Naive B cell (primary cell): ENCODE measurements around the gene SEMA4D. TPM values are rescaled to one million over a fixed set of nuclear protein-coding genes. Genes with fewer than 3 reads are reported as not detected.
"Not testable (repeated sequence)": the region's sequence is repeated elsewhere in the genome, so short reads cannot be mapped to it uniquely, and the experiment has no call there.

Experiments
- ATAC-seq, 2 donors: fragments of 150-1000 bp; cut with Tn5 transposase; 2 replicates each; pipeline ENCODE4 v1.10.0; 2021; ENCODE audit warnings: low read depth in 2 of 2, mild to moderate bottlenecking in 2 of 2, moderate library complexity in 2 of 2
- DNase-seq: peaks from one replicate; pipeline ENCODE4 v3.0.0; 2022
- H3K27ac Mint-ChIP-seq, 6 donors: one replicate each; pipeline ENCODE4 v1.8.0; 2020 to 2022; ENCODE audit warnings: mild to moderate bottlenecking in 6 of 6, mixed read lengths in 6 of 6, moderate library complexity in 5 of 6, inconsistent platforms in 2 of 6
- H3K27me3 Mint-ChIP-seq, 3 donors: one replicate each; pipeline ENCODE4 v1.8.0; 2021 to 2022; ENCODE audit warnings: mixed read lengths in 3 of 3, mild to moderate bottlenecking in 1 of 3
- H3K36me3 Mint-ChIP-seq, 2 donors: one replicate each; pipeline ENCODE4 v1.8.0; 2020 to 2022; ENCODE audit warnings: mixed read lengths in 2 of 2, inconsistent platforms in 1 of 2, mild to moderate bottlenecking in 1 of 2
- H3K4me1 Mint-ChIP-seq, 3 donors: one replicate each; pipeline ENCODE4 v1.8.0; 2020 to 2022; ENCODE audit warnings: mixed read lengths in 3 of 3, inconsistent platforms in 1 of 3, mild to moderate bottlenecking in 1 of 3, moderate library complexity in 1 of 3
- H3K4me3 Mint-ChIP-seq, 8 donors: one replicate each; pipeline ENCODE4 v1.8.0; 2020 to 2022; ENCODE audit warnings: mild to moderate bottlenecking in 8 of 8, mixed read lengths in 8 of 8, moderate library complexity in 8 of 8, inconsistent platforms in 2 of 8
- H3K9me3 Mint-ChIP-seq, 7 donors: one replicate each; pipeline ENCODE4 v1.8.0; 2020 to 2022; ENCODE audit warnings: mixed read lengths in 7 of 7, mild to moderate bottlenecking in 5 of 7, inconsistent platforms in 2 of 7, moderate library complexity in 1 of 7
- polyA plus RNA-seq, 6 donors: library from polyadenylated mRNA; unstranded; fragments of 300-500 nt; fragmentation: Illumina TruSeq; gene quantifications; one replicate each; pipeline ENCODE4 v1.2.3, GENCODE V29; 2021; ENCODE audit warnings: low read depth in 6 of 6

SEMA4D gene
- polyA plus RNA-seq, 6 donors from 2014 or later, result 13.4 to 38.2 (median 21.5) TPM

DNA sequence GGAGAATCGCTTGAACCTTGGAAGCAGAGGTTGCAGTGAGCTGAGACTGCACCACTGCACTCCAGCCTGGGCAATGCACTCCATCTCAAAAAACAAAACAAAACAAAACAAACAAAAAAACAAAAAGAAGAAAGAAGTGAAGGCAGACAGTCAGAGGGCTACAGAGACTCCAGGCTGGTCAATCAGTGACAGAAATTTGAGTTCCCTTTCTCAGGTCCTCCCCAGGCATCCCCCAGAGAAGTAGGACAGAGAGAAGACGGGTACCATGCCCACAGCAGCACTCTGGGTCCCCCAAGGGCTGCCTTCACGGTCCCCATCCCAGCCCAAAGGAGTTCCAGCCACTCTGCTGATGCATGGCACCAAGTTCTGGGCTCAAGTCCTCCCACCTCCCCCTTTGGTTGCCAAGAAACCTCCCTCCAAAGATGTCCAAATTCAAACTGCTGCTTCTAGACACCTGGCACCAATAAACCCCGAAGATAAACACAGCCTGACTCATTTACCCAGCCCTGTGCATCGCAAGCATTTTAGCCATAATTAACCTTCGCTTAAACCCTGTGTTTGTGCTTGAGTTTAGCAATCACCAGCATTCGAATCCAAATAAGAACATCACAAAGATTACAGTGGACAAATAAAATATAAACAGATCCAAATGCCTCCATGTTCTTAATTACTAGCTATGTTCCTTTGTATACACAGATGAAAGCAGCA lies 24.0 kb downstream of the SEMA4D start:
- DNase-seq, result no peak
- Mint-ChIP-seq H3K36me3 (peaks cover 0 to 4% of the 10 kb centered on the region in 2 donors), H3K27ac (peak overlapping the region in 4 of 6 donors; percentile 31 to 65 (median 48)), H3K27me3 (no peaks in the 10 kb centered on the region), H3K4me1 (peaks cover 68 to 86% (median 73%) of the 10 kb centered on the region in 3 donors), H3K4me3 (no peak overlapping the region), H3K9me3 (no peaks in the 10 kb centered on the region)
- no peak for ATAC-seq

DNA sequence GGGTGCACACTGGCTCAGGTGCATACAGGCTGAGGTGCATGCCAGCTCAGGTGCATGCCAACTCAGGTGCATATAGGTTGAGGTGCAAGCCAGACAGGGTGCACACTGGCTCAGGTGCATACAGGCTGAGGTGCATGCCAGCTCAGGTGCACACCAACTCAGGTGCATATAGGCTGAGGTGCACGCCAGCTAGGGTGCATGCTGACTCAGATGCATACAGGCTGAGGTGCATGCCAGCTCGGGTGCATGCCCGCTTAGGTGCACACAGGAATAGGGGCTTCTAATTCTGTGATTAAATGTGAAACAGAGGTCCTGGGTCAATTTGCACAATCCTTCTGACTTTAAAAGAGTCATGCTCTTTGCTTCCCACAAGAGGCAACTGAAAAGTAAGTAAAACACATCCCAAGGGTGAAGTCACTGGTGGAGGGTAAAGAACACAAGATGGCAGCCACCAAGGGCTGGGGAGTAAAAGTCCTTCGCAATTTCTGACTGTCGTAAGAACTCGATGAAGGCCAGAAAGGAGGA lies 26.1 kb downstream of the SEMA4D start:
- peak overlapping the region in 2 of 6 donors; percentile 39 to 45 for H3K27ac Mint-ChIP-seq
- H3K9me3 Mint-ChIP-seq, H3K4me3 Mint-ChIP-seq, H3K27me3 Mint-ChIP-seq, DNase-seq, ATAC-seq, H3K36me3 Mint-ChIP-seq: not testable (repeated sequence)
- peaks cover 66 to 87% (median 73%) of the 10 kb centered on the region in 3 donors for H3K4me1 Mint-ChIP-seq

DNA sequence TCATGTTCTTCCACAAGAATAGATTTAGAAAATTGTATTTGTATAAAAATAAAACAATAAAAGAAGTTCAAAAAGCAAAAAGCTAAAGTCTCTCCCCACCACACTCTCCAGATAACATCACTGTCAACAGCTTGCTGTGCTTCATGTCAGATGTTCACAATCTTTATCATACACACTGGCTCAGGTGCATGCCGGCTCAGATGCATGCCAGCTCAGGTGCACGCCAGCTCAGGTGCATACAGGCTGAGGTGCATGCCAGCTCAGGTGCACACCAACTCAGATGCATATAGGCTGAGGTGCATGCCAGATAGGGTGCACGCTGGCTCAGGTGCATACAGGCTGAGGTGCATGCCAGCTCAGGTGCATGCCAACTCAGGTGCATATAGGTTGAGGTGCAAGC lies 26.5 kb downstream of the SEMA4D start:
- Mint-ChIP-seq H3K27ac (peak overlapping the region in 2 of 6 donors; percentile 69 to 70), H3K9me3 (no peaks in the 10 kb centered on the region), H3K27me3 (no peaks in the 10 kb centered on the region), H3K4me3 (no peak overlapping the region), H3K36me3 (peaks cover 0 to 4% of the 10 kb centered on the region in 2 donors), H3K4me1 (peaks cover 66 to 87% (median 73%) of the 10 kb centered on the region in 3 donors)
- DNase-seq (no peak), ATAC-seq (no peak)

DNA sequence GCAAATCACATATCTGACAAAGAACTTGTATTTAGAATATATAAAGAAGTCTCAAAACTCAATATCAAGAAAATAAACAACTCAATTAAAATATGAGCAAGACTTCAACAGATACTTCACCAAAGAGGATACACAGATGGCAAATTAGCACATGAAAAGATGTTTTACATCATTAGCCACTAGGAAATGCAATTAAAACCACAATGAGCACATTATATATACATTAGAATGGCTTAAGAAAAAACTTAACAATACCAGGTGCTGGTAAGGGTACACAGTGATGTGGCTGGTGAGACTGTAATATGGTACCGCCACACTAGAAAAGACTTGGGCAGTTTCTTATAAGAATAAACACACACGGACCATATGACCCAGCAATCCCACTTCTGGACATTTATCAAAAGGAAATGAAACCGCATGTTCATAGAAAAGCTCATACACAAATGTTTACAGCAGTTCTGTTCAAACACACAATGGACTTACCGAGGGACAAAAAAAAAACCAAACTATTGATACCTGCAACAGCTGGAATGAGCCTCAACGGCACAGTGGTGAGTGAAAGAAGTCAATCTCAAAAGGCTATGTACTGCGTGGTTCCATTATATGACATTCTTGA lies 27.6 kb downstream of the SEMA4D start:
- DNase-seq (no peak), ATAC-seq (peak in 1 of 2 donors; percentile 63)
- peaks cover 70 to 89% (median 73%) of the 10 kb centered on the region in 3 donors for H3K4me1 Mint-ChIP-seq
- peaks cover 0 to 4% of the 10 kb centered on the region in 2 donors for H3K36me3 Mint-ChIP-seq
- H3K27me3 Mint-ChIP-seq, result no peaks in the 10 kb centered on the region
- H3K4me3 Mint-ChIP-seq, result peak overlapping the region in 3 of 8 donors; percentile 3 to 43 (median 42)
- H3K27ac Mint-ChIP-seq, result peak overlapping the region in 4 of 6 donors; percentile 4 to 41 (median 24)
- H3K9me3 Mint-ChIP-seq, result no peaks in the 10 kb centered on the region

DNA sequence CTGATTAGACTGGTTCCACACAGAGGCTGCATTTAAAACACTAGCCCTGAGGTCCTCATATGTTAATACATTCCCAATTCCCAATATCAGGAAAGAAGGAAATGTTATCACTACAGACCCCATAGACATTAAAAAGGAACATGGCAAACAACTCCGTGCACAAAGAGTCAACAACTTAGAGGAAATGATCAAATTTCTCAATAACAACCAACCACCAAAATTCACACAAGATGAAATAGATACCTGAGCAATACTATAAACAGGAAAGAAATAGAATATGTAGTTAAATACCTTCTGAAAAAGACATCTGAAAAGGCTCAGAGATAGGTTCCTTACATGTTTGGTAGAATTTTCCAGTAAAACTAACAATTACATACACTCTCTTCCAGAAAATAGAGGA lies 28.9 kb downstream of the SEMA4D start:
- ATAC-seq (no peak), DNase-seq (no peak)
- Mint-ChIP-seq H3K4me1 (peaks cover 76 to 94% (median 82%) of the 10 kb centered on the region in 3 donors), H3K27ac (peak overlapping the region in 4 of 6 donors; percentile 52 to 93 (median 75)), H3K4me3 (peak overlapping the region in 1 of 8 donors; percentile 30), H3K9me3 (no peaks in the 10 kb centered on the region), H3K36me3 (peaks cover 0 to 4% of the 10 kb centered on the region in 2 donors), H3K27me3 (no peaks in the 10 kb centered on the region)

DNA sequence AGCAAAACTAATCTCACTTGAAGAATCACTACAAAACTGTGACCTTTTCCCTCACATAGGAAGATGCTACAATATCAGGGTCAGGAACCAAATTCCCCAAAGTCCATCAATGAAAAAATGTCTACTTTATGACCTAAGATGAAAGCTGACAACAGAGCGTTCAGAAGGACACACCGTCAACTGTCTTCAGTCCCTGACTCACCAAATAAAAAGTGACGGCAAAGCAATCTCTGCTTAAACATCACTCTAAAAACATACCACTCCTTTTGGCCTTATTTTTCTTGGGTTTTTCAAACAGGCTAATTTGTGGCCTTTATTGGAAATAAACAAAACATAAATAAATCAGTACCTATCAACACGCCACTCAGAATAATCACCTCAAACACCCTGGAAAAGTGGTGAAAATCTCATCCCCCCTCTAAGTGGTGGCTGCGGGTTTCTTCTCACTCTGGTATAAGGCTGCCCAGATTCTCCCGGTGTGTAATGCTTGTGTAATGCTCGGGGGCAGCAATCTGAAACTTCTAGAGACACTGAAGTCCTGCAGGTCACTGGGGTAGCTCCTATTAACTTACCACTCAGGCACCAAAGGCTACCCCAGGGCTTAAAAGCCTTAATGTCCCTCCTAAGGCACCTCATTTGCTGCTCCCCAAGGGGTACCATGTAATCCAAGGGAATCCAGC lies 29.5 kb downstream of the SEMA4D start:
- H3K36me3 Mint-ChIP-seq, result peaks cover 0 to 4% of the 10 kb centered on the region in 2 donors

DNA sequence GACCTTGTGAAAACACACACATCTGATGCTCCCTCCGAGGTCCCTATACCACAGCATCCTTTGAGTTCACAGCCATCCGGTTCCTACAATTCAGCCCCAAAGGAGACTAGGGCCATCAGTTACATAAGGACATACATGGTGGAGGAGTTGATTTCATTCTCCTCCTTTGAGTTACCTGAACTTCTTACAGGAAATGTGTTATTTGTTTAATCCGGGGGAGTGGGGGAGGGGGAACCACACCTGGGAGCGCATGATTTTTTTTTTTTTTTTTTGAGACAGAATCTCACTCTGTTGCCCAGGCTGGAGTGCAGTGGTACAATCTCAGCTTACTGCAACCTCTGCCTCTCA lies 30.7 kb downstream of the SEMA4D start:
- ATAC-seq (peak in 1 of 2 donors; percentile 5), DNase-seq (no peak)
- Mint-ChIP-seq H3K4me3 (peak overlapping the region in 5 of 8 donors; percentile 44 to 79 (median 73)), H3K9me3 (no peaks in the 10 kb centered on the region), H3K36me3 (peaks cover 0 to 4% of the 10 kb centered on the region in 2 donors), H3K27me3 (no peaks in the 10 kb centered on the region), H3K27ac (peak overlapping the region; percentile 73 to 96 (median 89)), H3K4me1 (peaks cover 83 to 97% (median 91%) of the 10 kb centered on the region in 3 donors)

More for the DNA sequence above, 29.5 kb downstream of the SEMA4D start:
- no peak for DNase-seq
- Mint-ChIP-seq H3K9me3 (no peaks in the 10 kb centered on the region), H3K4me3 (peak overlapping the region in 1 of 8 donors; percentile 30), H3K27me3 (no peaks in the 10 kb centered on the region), H3K27ac (peak overlapping the region; percentile 52 to 92 (median 79)), H3K4me1 (peaks cover 74 to 94% (median 80%) of the 10 kb centered on the region in 3 donors)
- no peak for ATAC-seq

DNA sequence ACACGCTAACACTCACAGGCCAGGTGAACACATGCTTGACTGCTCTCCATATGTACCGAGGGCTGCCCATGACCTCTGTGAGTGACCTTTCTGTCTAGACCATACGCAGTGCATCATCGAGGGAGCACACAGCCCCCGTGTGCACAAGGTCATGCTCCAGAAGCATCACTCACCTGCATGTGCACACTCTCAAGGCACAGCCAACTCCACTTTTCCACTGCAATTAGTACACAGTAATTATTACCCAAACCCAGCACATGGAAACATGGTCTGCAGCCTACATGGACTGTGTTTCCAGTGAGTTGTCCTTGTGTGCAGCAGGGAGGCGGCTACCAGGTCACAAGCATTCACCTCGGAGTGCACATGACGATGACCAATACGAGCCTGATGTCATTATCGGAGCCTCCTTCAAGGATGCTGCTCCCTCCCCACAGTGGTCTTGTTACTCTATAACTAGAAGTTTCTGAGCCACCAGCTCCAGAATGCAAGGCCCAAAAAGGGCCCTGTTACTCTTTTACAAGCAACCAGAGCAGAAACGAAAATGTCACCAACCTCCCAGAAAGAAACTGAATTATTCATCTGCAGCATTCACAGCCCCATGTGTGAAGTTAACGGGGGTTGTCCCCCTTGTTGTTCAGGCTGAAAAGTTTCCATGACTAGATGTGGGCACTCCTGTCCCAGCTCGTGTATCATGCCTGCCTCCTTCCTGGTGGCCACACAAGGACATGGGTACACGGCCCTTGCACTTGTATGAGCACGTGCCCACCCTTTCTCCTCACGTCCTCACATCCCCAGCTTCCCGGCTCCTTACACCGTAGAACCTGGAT lies 31.2 kb downstream of the SEMA4D start:
- peak overlapping the region in 6 of 8 donors; percentile 20 to 79 (median 69) for H3K4me3 Mint-ChIP-seq
- H3K9me3 Mint-ChIP-seq, result no peaks in the 10 kb centered on the region
- H3K27ac Mint-ChIP-seq, result peak overlapping the region; percentile 76 to 96 (median 89)
- no peaks in the 10 kb centered on the region for H3K36me3 Mint-ChIP-seq
- no peaks in the 10 kb centered on the region for H3K27me3 Mint-ChIP-seq
- no peak for DNase-seq
- peak; percentile 25 to 36 for ATAC-seq
- peaks cover 86 to 97% (median 95%) of the 10 kb centered on the region in 3 donors for H3K4me1 Mint-ChIP-seq

DNA sequence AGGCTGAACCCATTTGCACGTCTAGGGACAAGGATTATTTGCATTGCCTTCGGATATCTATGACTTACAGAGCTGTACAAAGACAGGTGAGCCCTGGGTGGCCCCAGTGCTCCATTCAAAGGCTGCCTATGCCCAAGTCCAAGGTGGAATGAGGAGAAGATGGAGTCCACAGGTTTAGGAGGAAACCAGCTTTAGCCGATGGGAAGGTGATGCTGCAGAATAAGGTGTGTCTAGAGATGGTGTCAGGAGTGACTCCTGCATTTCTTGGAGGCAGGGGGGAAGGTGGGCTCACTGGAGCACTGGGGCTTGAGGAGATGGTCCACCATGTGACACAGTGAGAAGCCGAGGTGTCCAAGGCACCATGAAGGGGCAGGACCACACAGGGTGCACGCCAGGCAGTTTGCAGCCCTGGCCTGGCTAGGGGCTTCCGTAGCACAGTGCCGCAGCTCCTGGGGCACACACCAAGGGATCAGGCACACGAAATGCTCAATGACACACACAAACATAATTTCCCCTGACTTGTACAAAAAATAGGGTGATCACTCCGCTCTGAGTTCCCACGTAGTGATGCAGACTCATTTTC lies 32.1 kb downstream of the SEMA4D start:
- Mint-ChIP-seq H3K36me3 (no peaks in the 10 kb centered on the region), H3K4me1 (peaks cover 82 to 96% (median 88%) of the 10 kb centered on the region in 3 donors), H3K4me3 (peak overlapping the region in 6 of 8 donors; percentile 0 to 79 (median 30)), H3K27ac (peak overlapping the region; percentile 47 to 85 (median 73)), H3K27me3 (no peaks in the 10 kb centered on the region), H3K9me3 (no peaks in the 10 kb centered on the region)
- ATAC-seq, result no peak
- no peak for DNase-seq

DNA sequence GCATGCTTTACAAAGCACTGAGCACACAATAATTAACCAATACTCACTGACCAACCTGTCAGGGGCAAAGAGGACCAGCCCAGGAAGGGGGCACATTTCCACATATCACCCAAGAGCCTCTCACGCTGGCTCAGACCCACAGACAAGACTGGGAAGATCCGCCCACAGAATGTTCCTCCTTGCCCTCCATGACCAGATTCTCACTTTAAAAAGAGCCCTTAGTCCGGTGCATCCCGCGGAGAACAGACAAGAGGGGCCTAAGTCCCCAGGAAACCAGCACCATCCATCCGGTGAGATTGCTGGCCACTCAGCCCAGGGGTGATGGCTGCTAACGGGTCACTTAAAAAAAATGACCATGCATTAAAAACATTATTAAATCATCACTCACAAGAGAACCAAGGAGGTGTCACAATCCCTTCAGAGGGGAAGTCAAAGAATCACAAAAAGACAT lies 32.9 kb downstream of the SEMA4D start:
- ATAC-seq, result no peak
- peak overlapping the region; percentile 3 to 85 (median 63) for H3K27ac Mint-ChIP-seq
- H3K9me3 Mint-ChIP-seq, result no peaks in the 10 kb centered on the region
- no peaks in the 10 kb centered on the region for H3K27me3 Mint-ChIP-seq
- no peaks in the 10 kb centered on the region for H3K36me3 Mint-ChIP-seq
- DNase-seq, result no peak
- peaks cover 79 to 96% (median 85%) of the 10 kb centered on the region in 3 donors for H3K4me1 Mint-ChIP-seq
- peak overlapping the region in 7 of 8 donors; percentile 40 to 91 (median 83) for H3K4me3 Mint-ChIP-seq

DNA sequence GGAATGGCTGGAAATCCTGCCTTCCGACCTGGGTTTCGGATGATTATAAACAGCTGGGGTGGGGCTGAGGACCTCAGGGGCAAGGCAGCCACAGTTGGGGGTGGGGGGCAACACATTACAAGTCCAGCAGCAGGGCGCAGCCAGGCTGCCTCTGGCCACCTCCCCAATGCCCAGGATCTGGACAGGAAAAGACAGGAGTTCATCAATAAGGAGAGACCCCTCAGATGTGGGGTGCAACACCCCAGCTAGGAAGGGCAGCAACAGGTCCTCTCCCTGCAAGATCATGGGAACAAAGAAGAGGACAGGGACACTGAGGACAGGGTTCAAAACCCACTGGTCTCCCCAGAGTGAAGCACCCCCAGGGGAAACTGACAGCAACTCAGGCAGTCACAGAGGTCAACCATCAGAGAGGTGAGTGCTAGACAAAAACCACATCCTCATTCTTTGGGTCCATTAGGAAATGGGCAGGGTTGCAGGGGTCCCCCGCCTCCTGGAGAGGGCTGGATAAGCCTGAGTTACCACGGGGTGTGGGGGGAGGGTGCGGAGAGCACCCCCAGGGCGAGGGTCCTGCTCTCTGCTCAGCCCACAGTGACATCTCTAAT lies 33.5 kb downstream of the SEMA4D start:
- H3K27ac Mint-ChIP-seq, result peak overlapping the region; percentile 31 to 85 (median 74)
- no peaks in the 10 kb centered on the region for H3K36me3 Mint-ChIP-seq
- DNase-seq (no peak), ATAC-seq (peak; percentile 36 to 49)
- H3K9me3 Mint-ChIP-seq, result no peaks in the 10 kb centered on the region
- peaks cover 79 to 96% (median 85%) of the 10 kb centered on the region in 3 donors for H3K4me1 Mint-ChIP-seq
- H3K27me3 Mint-ChIP-seq, result no peaks in the 10 kb centered on the region
- H3K4me3 Mint-ChIP-seq, result peak overlapping the region; percentile 71 to 91 (median 84)
